Left forelimb (tissue), 1 donor: ENCODE data around the gene TMEM63B.
A peak's percentile ranks its signal among the peaks of the same experiment; 100 is the strongest.
"Not testable (repeated sequence)": the region's sequence is repeated elsewhere in the genome, so short reads cannot be mapped to it uniquely, and the experiment has no call there.

Experiments used
- DNase-seq: peaks from one replicate; pipeline ENCODE4 v3.0.0-alpha.2; 2018; ENCODE audit warnings: low spot score

TMEM63B gene

DNA sequence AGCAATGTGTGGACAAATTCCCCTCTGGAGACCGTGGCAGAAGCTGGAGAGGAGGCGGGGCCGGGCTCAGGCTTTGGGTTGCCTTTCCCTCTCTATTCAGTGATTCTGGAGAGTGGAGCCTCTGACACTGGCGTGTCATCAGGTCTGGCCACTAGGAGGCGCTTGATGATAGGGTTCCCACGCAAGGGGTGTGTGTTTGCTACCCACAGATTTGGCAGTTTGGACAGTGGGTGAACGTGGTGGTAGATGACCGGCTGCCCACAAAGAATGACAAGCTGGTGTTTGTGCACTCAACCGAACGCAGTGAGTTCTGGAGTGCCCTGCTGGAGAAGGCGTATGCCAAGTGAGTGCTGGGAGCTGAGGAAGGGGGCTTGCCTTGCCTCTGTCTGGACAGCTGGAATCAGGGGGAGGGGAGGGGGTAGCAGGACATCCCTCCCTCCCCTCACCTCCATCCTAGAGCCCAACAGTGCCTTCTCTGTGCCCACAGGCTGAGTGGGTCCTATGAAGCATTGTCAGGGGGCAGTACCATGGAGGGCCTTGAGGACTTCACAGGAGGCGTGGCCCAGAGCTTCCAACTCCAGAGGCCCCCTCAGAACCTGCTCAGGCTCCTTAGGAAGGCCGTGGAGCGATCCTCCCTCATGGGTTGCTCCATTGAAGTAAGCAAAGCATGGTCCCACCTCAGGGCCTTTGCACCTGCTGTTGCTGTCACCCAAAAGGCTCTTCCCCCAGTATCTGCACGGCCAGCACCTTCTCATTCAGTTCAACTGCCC, 45.6 kb downstream of the TMEM63B start:
- DNase-seq, result peak; percentile 83

DNA sequence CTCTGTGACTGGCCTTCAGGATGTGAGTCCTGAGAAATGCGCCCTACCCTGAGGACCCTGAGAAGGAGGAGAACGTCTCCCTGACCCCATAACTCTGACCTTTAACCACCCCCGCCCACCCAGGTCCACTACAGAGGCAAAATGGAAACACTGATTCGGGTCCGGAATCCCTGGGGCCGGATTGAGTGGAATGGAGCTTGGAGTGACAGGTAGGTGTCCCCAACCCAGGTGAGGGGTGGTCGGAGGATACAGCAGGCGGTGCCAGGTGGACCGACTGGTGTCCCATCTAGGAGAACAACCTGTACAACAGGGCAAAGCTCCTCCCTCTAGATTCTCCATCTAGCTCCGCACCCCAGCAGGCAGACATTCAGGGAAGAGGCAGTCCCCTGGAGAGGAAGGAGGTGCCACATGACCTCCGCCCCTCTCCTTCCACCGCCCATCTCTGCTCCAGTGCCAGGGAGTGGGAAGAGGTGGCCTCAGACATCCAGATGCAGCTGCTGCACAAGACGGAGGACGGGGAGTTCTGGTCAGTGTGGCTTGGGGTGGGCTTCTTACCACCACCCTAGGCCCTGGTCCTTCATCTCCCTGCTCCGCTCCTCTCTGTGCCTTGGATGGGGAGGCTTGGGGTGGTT, 48.9 kb downstream of the TMEM63B start:
- DNase-seq, result peak; percentile 57

DNA sequence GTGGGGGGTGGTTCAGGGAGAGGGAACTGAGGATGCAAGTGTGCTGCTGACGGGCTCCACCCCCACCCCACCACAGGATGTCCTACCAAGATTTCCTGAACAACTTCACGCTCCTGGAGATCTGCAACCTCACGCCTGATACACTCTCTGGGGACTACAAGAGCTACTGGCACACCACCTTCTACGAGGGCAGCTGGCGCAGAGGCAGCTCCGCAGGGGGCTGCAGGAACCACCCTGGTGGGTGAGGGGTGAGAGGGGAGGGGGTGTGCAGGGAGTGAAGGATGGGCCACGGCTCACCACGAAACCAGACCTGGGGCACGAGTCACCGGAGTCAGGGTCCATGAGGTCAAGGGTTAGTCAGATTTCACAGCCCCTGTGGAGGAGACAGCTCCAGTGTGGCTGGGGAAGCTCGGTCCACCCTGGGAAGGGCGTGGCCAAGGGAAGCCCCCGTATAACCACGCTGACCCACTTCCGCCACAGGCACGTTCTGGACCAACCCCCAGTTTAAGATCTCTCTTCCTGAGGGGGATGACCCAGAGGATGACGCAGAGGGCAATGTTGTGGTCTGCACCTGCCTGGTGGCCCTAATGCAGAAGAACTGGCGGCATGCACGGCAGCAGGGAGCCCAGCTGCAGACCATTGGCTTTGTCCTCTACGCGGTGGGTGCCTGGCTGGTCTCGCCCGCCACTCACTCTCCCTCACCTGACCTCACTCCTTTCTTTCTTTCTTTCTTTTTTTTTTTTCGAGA, 49.6 kb downstream of the TMEM63B start:
- DNase-seq, result peak; percentile 60

DNA sequence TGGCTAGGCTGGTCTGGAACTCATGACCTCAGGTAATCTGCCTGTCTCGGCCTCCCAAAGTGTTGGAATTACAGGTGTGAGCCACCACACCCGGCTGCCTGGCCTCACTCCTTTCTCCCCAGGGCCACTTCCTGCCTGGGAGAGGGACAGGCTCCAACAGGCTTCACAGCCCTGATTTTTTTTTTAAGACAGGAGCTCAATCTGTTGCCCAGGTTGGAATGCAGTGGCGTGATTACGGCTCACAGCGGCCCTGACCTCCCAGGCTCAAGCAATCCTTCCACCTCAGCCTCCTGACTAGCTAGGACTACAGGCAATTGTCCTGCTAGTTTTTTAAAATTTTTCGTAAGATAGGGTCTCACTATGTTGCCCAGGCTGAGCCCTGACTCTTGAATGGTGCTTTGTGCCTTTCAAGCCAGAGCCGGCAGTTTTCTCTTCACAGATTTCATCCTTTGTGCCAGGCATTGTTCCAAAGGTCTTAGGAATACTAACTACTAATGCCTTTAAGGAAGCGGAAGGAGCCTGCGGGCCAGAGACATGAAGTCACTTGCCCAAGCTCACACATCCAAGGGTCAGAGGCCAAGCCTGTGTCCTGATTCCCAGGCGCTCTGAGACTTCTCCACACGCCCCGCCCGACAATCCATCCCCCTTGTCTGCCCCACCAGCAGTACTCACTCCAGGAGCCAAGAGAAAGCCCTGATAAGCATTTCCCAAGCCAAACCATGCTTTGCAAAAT, 50.5 kb downstream of the TMEM63B start:
- peak; percentile 49 for DNase-seq

- no peak for DNase-seq
Observed at GRCh38 chr6:44178424-44179071, 51.2 kb downstream of the TMEM63B start.

DNA sequence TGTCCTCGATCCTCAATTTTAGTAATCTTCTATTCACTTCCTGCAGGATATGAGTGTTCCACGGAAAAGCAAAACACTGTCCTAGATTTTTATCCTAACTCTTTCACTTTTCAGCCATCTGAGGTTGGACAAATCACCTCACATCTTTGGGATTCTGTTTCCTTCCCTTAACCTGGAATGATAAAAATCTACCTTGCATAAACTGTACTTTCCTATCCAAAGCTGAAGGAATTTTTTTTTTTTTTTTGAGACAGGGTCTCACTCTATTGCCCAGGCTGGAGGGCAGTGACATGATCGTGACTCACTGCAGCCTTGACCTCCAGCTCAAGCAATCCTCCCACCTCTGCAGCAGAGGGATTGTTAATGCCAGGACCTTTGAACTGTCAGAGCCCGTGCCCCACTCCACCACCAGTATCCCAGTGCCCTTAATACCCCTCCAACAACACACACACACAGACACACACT, 51.8 kb downstream of the TMEM63B start:
- DNase-seq, result no peak

DNA sequence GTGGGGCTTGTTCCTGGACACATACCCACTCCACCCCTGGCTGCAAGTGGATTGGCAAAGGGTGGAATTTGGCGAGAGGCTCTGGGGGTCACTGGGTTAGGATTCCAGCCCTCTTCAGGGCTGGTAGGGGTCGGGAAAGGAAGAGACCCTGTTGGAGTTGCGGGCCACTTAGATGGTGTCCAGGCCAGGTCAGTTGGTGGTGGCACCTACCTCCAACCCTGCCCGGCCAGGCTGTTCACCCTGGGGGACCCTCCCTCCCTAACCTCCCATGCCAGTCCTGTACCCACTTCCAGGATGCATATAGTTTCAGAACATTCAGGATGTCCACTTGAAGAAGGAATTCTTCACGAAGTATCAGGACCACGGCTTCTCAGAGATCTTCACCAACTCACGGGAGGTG, 52.3 kb downstream of the TMEM63B start:
- DNase-seq, result no peak

GRCh38 chr6:44180406-44180805, 53.1 kb downstream of the TMEM63B start:
- no peak for DNase-seq

GRCh38 chr6:44180886-44181285, 53.5 kb downstream of the TMEM63B start:
- DNase-seq, result no peak

DNA sequence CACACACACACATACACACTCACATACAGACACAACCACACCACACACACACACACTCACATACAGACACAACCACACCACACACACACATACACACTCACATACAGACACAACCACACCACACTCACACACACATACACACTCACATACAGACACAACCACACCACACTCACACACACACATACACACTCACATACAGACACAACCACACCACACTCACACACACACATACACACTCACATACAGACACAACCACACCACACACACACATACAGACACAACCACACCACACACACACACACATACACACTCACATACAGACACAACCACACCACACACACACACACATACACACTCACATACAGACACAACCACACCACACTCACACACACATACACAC, 54.4 kb downstream of the TMEM63B start:
- DNase-seq, result not testable (repeated sequence)

DNA sequence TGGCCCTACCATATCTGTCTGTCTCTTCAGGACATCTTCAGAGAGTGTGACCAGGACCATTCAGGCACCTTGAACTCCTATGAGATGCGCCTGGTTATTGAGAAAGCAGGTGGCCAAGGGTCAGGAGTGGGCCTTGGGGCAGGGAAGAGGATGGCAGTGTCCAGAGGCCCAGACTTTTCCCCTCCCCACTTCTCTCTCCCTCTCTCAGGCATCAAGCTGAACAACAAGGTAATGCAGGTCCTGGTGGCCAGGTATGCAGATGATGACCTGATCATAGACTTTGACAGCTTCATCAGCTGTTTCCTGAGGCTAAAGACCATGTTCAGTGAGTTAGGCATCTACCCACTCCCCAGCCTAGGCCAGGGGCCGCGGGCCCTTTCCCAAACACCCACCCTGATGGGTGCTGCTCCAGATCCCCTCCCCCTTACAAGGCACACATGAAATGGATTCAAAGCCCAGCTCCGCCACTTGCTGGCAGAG, 55.6 kb downstream of the TMEM63B start:
- no peak for DNase-seq

- no peak for DNase-seq
Observed at GRCh38 chr6:44183783-44184182, 56.4 kb downstream of the TMEM63B start.

- DNase-seq, result not testable (repeated sequence)
Observed at GRCh38 chr6:44185356-44185755, 58.0 kb downstream of the TMEM63B start.

GRCh38 chr6:44185953-44186634, 58.7 kb downstream of the TMEM63B start:
- no peak for DNase-seq

DNA sequence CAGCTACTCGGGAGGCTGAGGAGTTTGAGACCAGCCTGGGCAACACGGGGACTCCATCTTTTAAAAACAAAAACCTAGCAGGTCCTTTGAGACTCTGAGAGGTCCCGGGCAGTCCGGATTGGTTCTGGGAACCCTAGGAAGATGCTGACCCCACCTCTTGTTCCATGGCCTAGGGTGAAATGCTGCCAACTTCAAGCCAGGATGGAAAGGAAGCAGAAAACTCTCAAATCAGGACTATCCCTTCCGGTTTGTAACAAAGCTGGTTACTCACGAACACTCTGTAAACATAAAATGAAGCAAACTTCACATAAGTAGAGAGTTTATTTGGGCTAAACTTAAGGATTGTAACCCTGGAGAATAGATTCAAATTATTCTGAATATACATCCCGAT, 59.3 kb downstream of the TMEM63B start:
- no peak for DNase-seq

GRCh38 chr6:44188819-44189218, 61.5 kb downstream of the TMEM63B start:
- no peak for DNase-seq

DNA sequence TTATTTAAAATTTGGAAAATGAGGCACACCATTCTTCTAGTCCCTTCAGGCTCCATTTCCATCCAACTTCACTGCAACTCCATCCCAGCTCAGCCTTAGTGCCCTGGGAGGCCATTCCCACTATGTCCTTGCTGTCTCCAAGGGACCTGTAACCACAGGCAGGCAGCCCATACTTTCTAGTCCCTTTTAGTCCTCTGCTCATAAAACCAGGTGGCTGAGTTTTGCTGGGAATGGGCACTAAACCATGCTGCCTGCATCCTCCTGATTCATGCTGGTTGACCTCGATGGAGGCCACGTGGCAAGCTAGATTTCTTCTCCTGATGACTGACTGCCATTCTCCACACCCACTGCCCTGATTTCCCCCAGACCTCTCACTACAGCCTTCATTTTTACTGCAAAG, 61.9 kb downstream of the TMEM63B start:
- no peak for DNase-seq

DNA sequence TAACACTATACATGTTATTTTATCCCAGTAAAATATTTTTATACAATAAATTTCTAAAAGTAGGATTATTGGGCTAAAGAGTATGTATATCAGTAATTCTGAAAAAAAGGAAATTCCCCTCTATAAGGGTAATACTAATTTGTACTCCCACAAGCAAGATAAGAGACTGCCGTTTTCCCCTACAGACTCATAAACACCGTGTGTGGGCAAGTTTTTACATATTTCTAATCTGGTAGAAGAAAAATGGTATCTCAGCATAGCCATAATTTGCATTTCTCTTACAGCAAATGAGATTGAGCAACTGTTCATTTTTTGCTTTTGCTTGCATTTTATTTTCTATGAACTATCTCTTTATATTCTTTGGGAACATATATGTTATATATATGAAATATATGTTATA, 63.4 kb downstream of the TMEM63B start:
- no peak for DNase-seq

DNA sequence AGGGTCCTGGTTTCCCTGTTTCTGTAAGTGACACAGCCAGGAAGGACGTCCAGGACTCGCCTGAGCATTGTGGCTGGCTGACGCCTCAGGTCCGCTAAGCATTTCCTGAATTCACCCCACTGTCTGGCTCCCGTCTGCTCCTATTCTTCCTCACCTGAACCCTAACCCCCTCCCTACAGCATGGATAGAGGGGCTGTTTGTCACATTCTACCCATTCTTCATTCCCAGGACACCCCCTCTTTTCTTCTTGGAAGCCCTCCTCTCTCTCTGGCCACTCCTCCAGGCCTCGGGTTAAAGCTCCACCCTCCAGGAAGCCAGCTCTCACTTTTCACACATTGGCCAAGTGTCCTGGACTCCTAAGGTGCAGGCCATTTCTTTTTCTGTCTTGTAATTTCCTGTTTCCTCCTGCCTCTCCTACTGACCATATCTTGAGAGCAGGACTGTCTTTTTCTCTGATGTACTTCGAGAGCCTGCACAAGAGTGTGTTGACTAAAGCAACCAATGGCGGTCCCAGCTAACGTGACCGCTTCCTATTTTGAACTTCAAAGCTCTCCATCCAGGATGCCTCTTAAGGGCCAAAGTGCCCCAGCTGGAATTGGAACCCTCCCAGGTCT, 65.2 kb downstream of the TMEM63B start:
- DNase-seq, result no peak

GRCh38 chr6:44193307-44193910, 66.1 kb downstream of the TMEM63B start:
- no peak for DNase-seq
